ENCODE data around the gene EPS15. TPM values are rescaled to one million over a fixed set of nuclear protein-coding genes. Genes with fewer than 3 reads are reported as not detected.
A peak's percentile ranks its signal among the peaks of the same experiment; 100 is the strongest.

Gene EPS15
- total and polyA plus RNA-seq, 4 donors: 79.9 to 179 (median 102) TPM

DNA sequence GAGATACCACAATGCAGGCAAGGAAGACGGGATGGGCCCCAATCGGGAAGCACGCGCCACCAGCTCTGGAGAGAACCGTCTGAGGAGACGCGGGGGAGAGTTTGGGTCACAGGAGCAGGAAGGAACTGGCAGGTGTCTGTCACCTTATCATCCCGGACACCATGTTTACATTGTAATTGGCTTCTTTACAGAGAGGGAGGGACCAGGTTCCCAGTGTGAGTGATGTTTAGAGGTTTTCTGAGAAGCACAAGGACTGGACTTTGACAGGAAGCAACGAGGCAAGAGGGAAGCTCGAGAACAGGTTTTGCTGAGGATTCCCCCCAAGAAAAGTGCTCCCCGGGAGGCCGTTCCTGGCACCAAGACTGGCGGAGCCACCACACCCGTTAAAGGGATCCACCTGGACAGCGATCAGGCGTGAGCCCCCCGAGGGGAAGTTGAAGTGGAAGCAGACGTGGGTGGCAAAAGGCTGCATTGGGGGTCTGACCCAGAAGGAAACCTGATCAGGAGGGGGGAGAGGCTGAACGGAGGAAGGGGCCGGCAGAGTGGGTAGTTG lies 957 bp downstream of the EPS15 start:
- Histone ChIP-seq H3K9me3 (ENCODE audit: control insufficient read depth, insufficient read depth, low read length) (no peaks in the 10 kb centered on the region), H3K27ac (ENCODE audit: low read depth, low read length) (peak overlapping the region; percentile 79), H3K36me3 (ENCODE audit: control insufficient read depth, insufficient read depth, low read length) (no peaks in the 10 kb centered on the region), H3K4me1 (ENCODE audit: control insufficient read depth, insufficient read depth, low read length) (peaks cover 8% of the 10 kb centered on the region), H3K27me3 (ENCODE audit: control insufficient read depth, insufficient read depth, low read length) (no peaks in the 10 kb centered on the region), H3K4me3 (ENCODE audit: low read depth, low read length) (peak overlapping the region; percentile 60)
- WGBS (ENCODE audit: insufficient coverage): 10% methylated on average over 18 of the region's 20 CpGs
- peak in 2 of 6 donors; percentile 38 to 52 for DNase-seq (ENCODE audit: low read depth in 4 of 6, low spot score in 6 of 6)

DNA sequence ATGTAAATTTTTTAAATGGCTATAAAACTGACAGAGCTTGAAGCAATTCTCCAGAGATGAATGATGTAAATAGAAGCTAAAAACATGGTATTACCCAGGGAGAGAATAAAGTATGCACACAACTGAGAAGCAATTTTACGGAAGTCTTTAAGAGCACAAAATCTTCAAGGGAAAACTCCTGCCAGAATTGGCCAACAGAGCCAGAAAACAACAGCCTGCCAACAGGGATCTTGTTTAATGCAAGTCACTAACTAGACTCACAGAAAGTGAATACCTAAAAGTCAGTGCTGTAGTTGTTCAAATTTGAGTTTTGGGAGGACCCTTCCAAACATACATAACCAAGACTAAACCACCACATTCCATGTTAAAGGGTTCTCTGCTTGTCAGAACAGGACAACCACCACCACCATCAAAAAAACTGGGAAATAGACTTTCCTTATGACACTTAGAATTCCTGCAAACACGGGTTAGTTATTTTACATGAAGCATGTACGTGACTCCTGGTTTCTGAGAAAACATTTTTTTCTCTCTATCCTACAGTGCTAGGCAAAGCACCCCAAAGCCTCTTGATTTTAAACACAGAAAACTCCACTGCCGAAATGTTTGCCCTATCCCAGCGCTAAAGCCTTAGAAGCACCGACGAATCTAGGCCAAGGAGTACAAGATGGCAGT lies 1.6 kb downstream of the EPS15 start:
- Histone ChIP-seq H3K9me3 (ENCODE audit: control insufficient read depth, insufficient read depth, low read length) (no peaks in the 10 kb centered on the region), H3K4me3 (ENCODE audit: low read depth, low read length) (peak overlapping the region; percentile 60), H3K4me1 (ENCODE audit: control insufficient read depth, insufficient read depth, low read length) (peaks cover 8% of the 10 kb centered on the region), H3K27me3 (ENCODE audit: control insufficient read depth, insufficient read depth, low read length) (no peaks in the 10 kb centered on the region), H3K27ac (ENCODE audit: low read depth, low read length) (peak overlapping the region; percentile 79), H3K36me3 (ENCODE audit: control insufficient read depth, insufficient read depth, low read length) (no peaks in the 10 kb centered on the region)
- DNase-seq (ENCODE audit: low read depth in 4 of 6, low spot score in 6 of 6): peak in 3 of 6 donors; percentile 18 to 75 (median 54)
- 15% methylated on average over 6 of the region's 7 CpGs for WGBS (ENCODE audit: insufficient coverage)

- Histone ChIP-seq H3K9me3 (ENCODE audit: control insufficient read depth, insufficient read depth, low read length) (no peaks in the 10 kb centered on the region), H3K4me1 (ENCODE audit: control insufficient read depth, insufficient read depth, low read length) (peaks cover 8% of the 10 kb centered on the region), H3K27me3 (ENCODE audit: control insufficient read depth, insufficient read depth, low read length) (no peaks in the 10 kb centered on the region), H3K36me3 (ENCODE audit: control insufficient read depth, insufficient read depth, low read length) (no peaks in the 10 kb centered on the region), H3K4me3 (ENCODE audit: low read depth, low read length) (no peak overlapping the region), H3K27ac (ENCODE audit: low read depth, low read length) (no peak overlapping the region)
- peak in 1 of 6 donors; percentile 75 for DNase-seq (ENCODE audit: low read depth in 4 of 6, low spot score in 6 of 6)
- WGBS (ENCODE audit: insufficient coverage): no CpG with 5 or more reads among the region's 2 CpGs
Measured at GRCh38 chr1:51516649-51517158, 2.4 kb downstream of the EPS15 start.

DNA sequence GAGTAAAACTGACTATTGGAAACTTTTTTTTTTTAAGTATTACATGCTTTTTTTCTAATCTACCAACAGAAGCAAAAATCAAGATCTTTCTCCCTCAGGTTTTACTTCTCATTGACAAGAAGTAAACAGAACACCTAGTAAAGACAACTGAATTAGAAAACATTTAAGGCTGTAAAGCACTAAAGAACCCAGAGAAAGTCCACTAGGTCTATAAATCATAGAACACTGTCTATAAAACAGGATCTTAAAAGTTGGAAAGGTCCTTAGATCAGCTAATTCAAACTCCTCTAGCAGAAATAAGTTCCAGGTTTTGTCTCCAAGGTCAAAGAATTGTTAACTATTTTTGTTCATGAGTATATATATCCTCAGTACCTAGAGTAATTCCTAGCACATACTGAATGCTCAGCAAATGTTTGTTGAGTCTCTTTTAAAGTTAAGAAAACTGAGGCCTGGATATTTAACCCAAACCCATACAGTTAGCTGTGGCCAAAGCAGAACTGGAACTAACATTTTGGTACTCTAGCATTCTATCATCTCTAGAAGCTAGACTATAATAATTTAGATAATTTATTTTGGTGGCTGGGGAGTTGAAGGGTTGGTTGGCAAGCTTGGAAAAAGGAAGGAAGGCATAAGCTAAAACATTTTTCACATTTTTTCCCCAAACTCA lies 3.0 kb downstream of the EPS15 start:
- Histone ChIP-seq H3K27me3 (ENCODE audit: control insufficient read depth, insufficient read depth, low read length) (no peaks in the 10 kb centered on the region), H3K27ac (ENCODE audit: low read depth, low read length) (no peak overlapping the region), H3K9me3 (ENCODE audit: control insufficient read depth, insufficient read depth, low read length) (no peaks in the 10 kb centered on the region), H3K36me3 (ENCODE audit: control insufficient read depth, insufficient read depth, low read length) (no peaks in the 10 kb centered on the region), H3K4me1 (ENCODE audit: control insufficient read depth, insufficient read depth, low read length) (peaks cover 8% of the 10 kb centered on the region), H3K4me3 (ENCODE audit: low read depth, low read length) (no peak overlapping the region)
- no peak for DNase-seq (ENCODE audit: low read depth in 4 of 6, low spot score in 6 of 6)

DNA sequence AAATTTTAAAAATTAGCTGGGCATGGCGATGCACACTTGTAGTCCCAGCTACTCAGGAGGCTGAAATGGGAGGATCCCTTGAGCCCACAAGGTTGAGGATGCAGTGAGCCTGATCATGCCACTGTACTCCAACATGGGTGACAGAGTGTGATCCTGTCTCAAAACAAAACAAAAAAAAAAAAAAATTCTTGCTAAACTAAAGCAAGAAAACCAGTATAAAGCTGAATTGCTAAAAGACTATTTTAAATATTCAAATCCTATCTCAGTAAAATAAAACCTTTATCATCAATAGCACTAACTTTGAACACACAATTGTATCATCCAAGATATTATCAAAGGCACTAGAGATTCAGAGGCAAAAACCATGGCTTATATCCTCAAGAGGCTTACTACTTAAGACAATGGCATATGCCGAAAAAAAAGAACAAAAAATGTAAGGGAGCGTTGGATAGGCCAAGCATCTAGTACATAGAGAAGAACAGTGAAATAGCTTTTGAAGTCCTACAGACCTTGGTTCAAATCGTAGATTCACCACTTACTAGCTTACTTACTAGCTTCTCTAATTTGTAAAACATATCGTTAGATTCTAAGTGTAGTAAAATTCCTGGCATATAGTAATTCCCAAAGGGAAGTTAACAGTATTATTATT lies 3.6 kb downstream of the EPS15 start:
- Histone ChIP-seq H3K27ac (ENCODE audit: low read depth, low read length) (no peak overlapping the region), H3K36me3 (ENCODE audit: control insufficient read depth, insufficient read depth, low read length) (no peaks in the 10 kb centered on the region), H3K4me1 (ENCODE audit: control insufficient read depth, insufficient read depth, low read length) (peaks cover 8% of the 10 kb centered on the region), H3K4me3 (ENCODE audit: low read depth, low read length) (no peak overlapping the region), H3K9me3 (ENCODE audit: control insufficient read depth, insufficient read depth, low read length) (no peaks in the 10 kb centered on the region), H3K27me3 (ENCODE audit: control insufficient read depth, insufficient read depth, low read length) (no peaks in the 10 kb centered on the region)
- 80% methylated on average over 1 of the region's 5 CpGs for WGBS (ENCODE audit: insufficient coverage)
- DNase-seq (ENCODE audit: low read depth in 4 of 6, low spot score in 6 of 6): no peak

GRCh38 chr1:51514733-51515132 lies 4.3 kb downstream of the EPS15 start:
- H3K27ac ChIP-seq (ENCODE audit: low read depth, low read length): no peak overlapping the region

GRCh38 chr1:51512606-51513005 lies 6.5 kb downstream of the EPS15 start:
- Histone ChIP-seq H3K36me3 (ENCODE audit: control insufficient read depth, insufficient read depth, low read length) (no peaks in the 10 kb centered on the region), H3K4me1 (ENCODE audit: control insufficient read depth, insufficient read depth, low read length) (no peaks in the 10 kb centered on the region), H3K27ac (ENCODE audit: low read depth, low read length) (no peak overlapping the region), H3K27me3 (ENCODE audit: control insufficient read depth, insufficient read depth, low read length) (no peaks in the 10 kb centered on the region), H3K9me3 (ENCODE audit: control insufficient read depth, insufficient read depth, low read length) (no peaks in the 10 kb centered on the region), H3K4me3 (ENCODE audit: low read depth, low read length) (no peak overlapping the region)
- no peak for DNase-seq (ENCODE audit: low read depth in 4 of 6, low spot score in 6 of 6)
- 86% methylated on average over 1 of the region's 1 CpG for WGBS (ENCODE audit: insufficient coverage)

More at GRCh38 chr1:51514733-51515132, 4.3 kb downstream of the EPS15 start:
- Histone ChIP-seq H3K4me3 (ENCODE audit: low read depth, low read length) (no peak overlapping the region), H3K36me3 (ENCODE audit: control insufficient read depth, insufficient read depth, low read length) (no peaks in the 10 kb centered on the region), H3K27me3 (ENCODE audit: control insufficient read depth, insufficient read depth, low read length) (no peaks in the 10 kb centered on the region), H3K4me1 (ENCODE audit: control insufficient read depth, insufficient read depth, low read length) (peaks cover 8% of the 10 kb centered on the region), H3K9me3 (ENCODE audit: control insufficient read depth, insufficient read depth, low read length) (no peaks in the 10 kb centered on the region)
- no CpG with 5 or more reads among the region's 2 CpGs for WGBS (ENCODE audit: insufficient coverage)
- DNase-seq (ENCODE audit: low read depth in 4 of 6, low spot score in 6 of 6): no peak

GRCh38 chr1:51512120-51512519 lies 6.9 kb downstream of the EPS15 start:
- Histone ChIP-seq H3K4me3 (ENCODE audit: low read depth, low read length) (no peak overlapping the region), H3K9me3 (ENCODE audit: control insufficient read depth, insufficient read depth, low read length) (no peaks in the 10 kb centered on the region), H3K27ac (ENCODE audit: low read depth, low read length) (no peak overlapping the region), H3K4me1 (ENCODE audit: control insufficient read depth, insufficient read depth, low read length) (no peaks in the 10 kb centered on the region), H3K36me3 (ENCODE audit: control insufficient read depth, insufficient read depth, low read length) (no peaks in the 10 kb centered on the region), H3K27me3 (ENCODE audit: control insufficient read depth, insufficient read depth, low read length) (no peaks in the 10 kb centered on the region)
- no peak for DNase-seq (ENCODE audit: low read depth in 4 of 6, low spot score in 6 of 6)

- no peaks in the 10 kb centered on the region for H3K4me1 ChIP-seq (ENCODE audit: control insufficient read depth, insufficient read depth, low read length)
- no peak overlapping the region for H3K4me3 ChIP-seq (ENCODE audit: low read depth, low read length)
- H3K27me3 ChIP-seq (ENCODE audit: control insufficient read depth, insufficient read depth, low read length): no peaks in the 10 kb centered on the region
- H3K36me3 ChIP-seq (ENCODE audit: control insufficient read depth, insufficient read depth, low read length): no peaks in the 10 kb centered on the region
- no peak for DNase-seq (ENCODE audit: low read depth in 4 of 6, low spot score in 6 of 6)
- no CpG with 5 or more reads among the region's 2 CpGs for WGBS (ENCODE audit: insufficient coverage)
- H3K27ac ChIP-seq (ENCODE audit: low read depth, low read length): no peak overlapping the region
- no peaks in the 10 kb centered on the region for H3K9me3 ChIP-seq (ENCODE audit: control insufficient read depth, insufficient read depth, low read length)
Measured at GRCh38 chr1:51509773-51510172, 9.3 kb downstream of the EPS15 start.
